ENCODE results near the gene PSMC4. TPM values are rescaled to one million over a fixed set of nuclear protein-coding genes. Genes with fewer than 3 reads are reported as not detected.
"Not testable (repeated sequence)": the region's sequence is repeated elsewhere in the genome, so short reads cannot be mapped to it uniquely, and the experiment has no call there.

The PSMC4 gene
- total and polyA plus RNA-seq, 2 donors (not counting 1 experiment from before 2014, with no cell fraction given): 58.2 to 63.0 TPM

DNA sequence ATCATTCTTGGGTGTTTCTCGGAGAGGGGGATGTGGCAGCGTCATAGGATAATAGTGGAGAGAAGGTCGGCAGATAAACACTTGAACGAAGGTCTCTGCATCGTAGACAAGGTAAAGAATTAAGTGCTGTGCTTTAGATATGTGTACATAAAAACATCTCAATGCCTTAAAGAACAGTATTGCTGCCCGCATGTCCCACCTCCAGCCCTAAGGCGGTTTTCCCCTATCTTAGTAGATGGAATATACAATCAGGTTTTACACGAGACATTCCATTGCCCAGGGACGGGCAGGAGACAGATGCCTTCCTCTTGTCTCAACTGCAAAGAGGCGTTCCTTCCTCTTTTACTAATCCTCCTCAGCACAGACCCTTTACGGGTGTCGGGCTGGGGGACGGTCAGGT, 11.6 kb upstream of the PSMC4 start:
- DNase-seq; H3K9me3 Mint-ChIP-seq (ENCODE audit: insufficient read depth); CTCF ChIA-PET; H3K27me3 Mint-ChIP-seq; H3K79me2 ChIP-seq (ENCODE audit: control insufficient read depth, insufficient read depth, low read length); ATAC-seq (ENCODE audit: low read depth); intact Hi-C loops (cut with micrococcal nuclease); POLR2A ChIA-PET; H3K27me3 ChIP-seq (replicated peaks in 1 of 4; ENCODE audit: control extremely low read depth in 1 of 4, control insufficient read depth in 3 of 4, insufficient read depth in 4 of 4, low read length in 3 of 4); H4K20me1 ChIP-seq (ENCODE audit: control insufficient read depth, insufficient read depth, low read length, poor library complexity, severe bottlenecking); H3K9me3 ChIP-seq (ENCODE audit: control extremely low read depth in 1 of 3, control insufficient read depth in 2 of 3, insufficient read depth in 1 of 3, low read length in 2 of 3); H3K36me3 ChIP-seq (replicated peaks in 1 of 2; ENCODE audit: control extremely low read depth in 1 of 2, control insufficient read depth in 1 of 2, extremely low read depth in 1 of 2, insufficient read depth in 2 of 2, low read length in 1 of 2); H3K4me3 ChIP-seq (ENCODE audit: control extremely low read depth in 1 of 5, extremely low read depth in 1 of 5, insufficient read depth in 1 of 5, low read depth in 2 of 5, low read length in 4 of 5); H3K9ac ChIP-seq (ENCODE audit: low read length): not testable (repeated sequence)
- peaks cover 46% of the 10 kb centered on the region for H3K4me1 Mint-ChIP-seq
- 71% methylated on average over 1 of the region's 13 CpGs for WGBS (ENCODE audit: insufficient coverage)
- Histone ChIP-seq H3K27ac (ENCODE audit: low read length in 2 of 2) (peak overlapping the region in 1 of 2 donors; percentile 60), H3K4me2 (replicated peaks; ENCODE audit: low read depth, low read length, poor library complexity, severe bottlenecking) (peak overlapping the region; percentile 51), H3K4me1 (ENCODE audit: control insufficient read depth in 2 of 2, insufficient read depth in 2 of 2, low read length in 2 of 2) (peaks cover 39 to 42% of the 10 kb centered on the region in 2 donors), H2AFZ (ENCODE audit: insufficient read depth, low read depth, low read length, poor library complexity, severe bottlenecking) (peak overlapping the region; percentile 42)
- peak overlapping the region; percentile 28 for H3K27ac Mint-ChIP-seq
- H3K4me3 Mint-ChIP-seq: peak overlapping the region; percentile 73

DNA sequence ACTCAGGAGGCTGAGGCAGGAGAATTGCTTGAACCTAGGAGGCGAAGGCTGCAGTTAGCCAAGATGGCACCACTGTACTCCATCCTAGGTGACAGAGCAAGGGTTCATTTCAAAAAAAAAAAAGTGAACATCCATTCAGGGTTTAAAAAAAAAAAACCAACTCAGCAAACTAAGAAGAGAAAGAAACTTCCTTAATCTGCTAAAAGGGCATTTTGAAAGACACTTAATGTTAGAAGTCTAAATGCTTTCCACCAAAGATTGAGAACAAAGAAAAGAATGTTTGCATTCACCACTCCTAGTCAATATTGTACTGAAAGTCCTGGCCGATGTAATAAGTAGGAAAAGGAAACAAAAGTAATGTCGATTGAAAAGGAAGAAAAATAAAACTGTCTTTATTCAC, 7.1 kb upstream of the PSMC4 start:
- Histone ChIP-seq H3K9me3 (ENCODE audit: control extremely low read depth in 1 of 3, control insufficient read depth in 2 of 3, insufficient read depth in 1 of 3, low read length in 2 of 3) (no peaks in the 10 kb centered on the region), H3K4me3 (ENCODE audit: control extremely low read depth in 1 of 5, extremely low read depth in 1 of 5, insufficient read depth in 1 of 5, low read depth in 2 of 5, low read length in 4 of 5) (no peak overlapping the region), H4K20me1 (ENCODE audit: control insufficient read depth, insufficient read depth, low read length, poor library complexity, severe bottlenecking) (no peaks in the 10 kb centered on the region), H3K79me2 (ENCODE audit: control insufficient read depth, insufficient read depth, low read length) (no peaks in the 10 kb centered on the region), H3K4me1 (ENCODE audit: control insufficient read depth in 2 of 2, insufficient read depth in 2 of 2, low read length in 2 of 2) (peaks cover 19 to 20% of the 10 kb centered on the region in 2 donors), H3K36me3 (replicated peaks in 1 of 2; ENCODE audit: control extremely low read depth in 1 of 2, control insufficient read depth in 1 of 2, extremely low read depth in 1 of 2, insufficient read depth in 2 of 2, low read length in 1 of 2) (no peaks in the 10 kb centered on the region), H3K27ac (ENCODE audit: low read length in 2 of 2) (no peak overlapping the region), H3K4me2 (replicated peaks; ENCODE audit: low read depth, low read length, poor library complexity, severe bottlenecking) (no peak overlapping the region), H2AFZ (ENCODE audit: insufficient read depth, low read depth, low read length, poor library complexity, severe bottlenecking) (peak overlapping the region; percentile 5), H3K27me3 (replicated peaks in 1 of 4; ENCODE audit: control extremely low read depth in 1 of 4, control insufficient read depth in 3 of 4, insufficient read depth in 4 of 4, low read length in 3 of 4) (no peaks in the 10 kb centered on the region), H3K9ac (ENCODE audit: low read length) (no peak overlapping the region)
- WGBS (ENCODE audit: insufficient coverage): no CpG with 5 or more reads among the region's 3 CpGs
- Mint-ChIP-seq H3K27me3 (no peaks in the 10 kb centered on the region), H3K4me1 (peaks cover 29% of the 10 kb centered on the region), H3K27ac (no peak overlapping the region), H3K9me3 (ENCODE audit: insufficient read depth) (no peaks in the 10 kb centered on the region), H3K4me3 (no peak overlapping the region)
- intact Hi-C loops (cut with micrococcal nuclease): no loop called here
- DNase-seq (no peak), ATAC-seq (ENCODE audit: low read depth) (no peak)
- POLR2A ChIA-PET: no interaction called here
- CTCF ChIA-PET: interaction anchor here (0.6 kb wide), 1 partner anchor 52 kb away, joined by 4 read pairs; no protein-coding TSS in a partner anchor
- TF ChIP-seq, protein P1, sequence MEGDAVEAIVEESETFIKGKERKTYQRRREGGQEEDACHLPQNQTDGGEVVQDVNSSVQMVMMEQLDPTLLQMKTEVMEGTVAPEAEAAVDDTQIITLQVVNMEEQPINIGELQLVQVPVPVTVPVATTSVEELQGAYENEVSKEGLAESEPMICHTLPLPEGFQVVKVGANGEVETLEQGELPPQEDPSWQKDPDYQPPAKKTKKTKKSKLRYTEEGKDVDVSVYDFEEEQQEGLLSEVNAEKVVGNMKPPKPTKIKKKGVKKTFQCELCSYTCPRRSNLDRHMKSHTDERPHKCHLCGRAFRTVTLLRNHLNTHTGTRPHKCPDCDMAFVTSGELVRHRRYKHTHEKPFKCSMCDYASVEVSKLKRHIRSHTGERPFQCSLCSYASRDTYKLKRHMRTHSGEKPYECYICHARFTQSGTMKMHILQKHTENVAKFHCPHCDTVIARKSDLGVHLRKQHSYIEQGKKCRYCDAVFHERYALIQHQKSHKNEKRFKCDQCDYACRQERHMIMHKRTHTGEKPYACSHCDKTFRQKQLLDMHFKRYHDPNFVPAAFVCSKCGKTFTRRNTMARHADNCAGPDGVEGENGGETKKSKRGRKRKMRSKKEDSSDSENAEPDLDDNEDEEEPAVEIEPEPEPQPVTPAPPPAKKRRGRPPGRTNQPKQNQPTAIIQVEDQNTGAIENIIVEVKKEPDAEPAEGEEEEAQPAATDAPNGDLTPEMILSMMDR (IDR thresholded peaks at IDR 0.05): no peak
- TF ChIP-seq EZH2 (IDR thresholded peaks at IDR 0.05; ENCODE audit: borderline replicate concordance, insufficient read depth, low read depth, low read length, poor library complexity, severe bottlenecking): no peak
